ENCODE data around the gene SBF1.

DNA sequence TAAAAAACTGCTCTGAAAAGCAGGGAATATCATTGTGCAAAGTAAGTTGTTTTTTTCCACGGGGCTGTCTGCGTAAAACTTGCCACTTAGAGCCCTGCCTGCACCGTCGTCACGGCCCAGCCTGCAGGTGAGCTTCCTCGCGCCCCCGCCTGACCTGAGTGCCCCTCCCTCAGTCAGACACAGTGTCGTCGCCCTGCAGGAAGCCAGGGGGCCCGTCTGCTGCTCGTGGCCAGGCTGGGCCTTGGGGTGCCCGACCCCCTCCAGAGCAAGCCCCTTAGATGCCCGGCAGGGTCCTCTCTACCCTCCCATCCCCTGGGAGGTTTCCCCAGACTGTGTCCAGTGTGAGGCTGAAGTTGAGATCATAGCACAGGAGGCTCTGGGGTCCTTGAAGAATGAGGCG, 31.6 kb downstream of the SBF1 start:
- TF ChIP-seq, protein P1, sequence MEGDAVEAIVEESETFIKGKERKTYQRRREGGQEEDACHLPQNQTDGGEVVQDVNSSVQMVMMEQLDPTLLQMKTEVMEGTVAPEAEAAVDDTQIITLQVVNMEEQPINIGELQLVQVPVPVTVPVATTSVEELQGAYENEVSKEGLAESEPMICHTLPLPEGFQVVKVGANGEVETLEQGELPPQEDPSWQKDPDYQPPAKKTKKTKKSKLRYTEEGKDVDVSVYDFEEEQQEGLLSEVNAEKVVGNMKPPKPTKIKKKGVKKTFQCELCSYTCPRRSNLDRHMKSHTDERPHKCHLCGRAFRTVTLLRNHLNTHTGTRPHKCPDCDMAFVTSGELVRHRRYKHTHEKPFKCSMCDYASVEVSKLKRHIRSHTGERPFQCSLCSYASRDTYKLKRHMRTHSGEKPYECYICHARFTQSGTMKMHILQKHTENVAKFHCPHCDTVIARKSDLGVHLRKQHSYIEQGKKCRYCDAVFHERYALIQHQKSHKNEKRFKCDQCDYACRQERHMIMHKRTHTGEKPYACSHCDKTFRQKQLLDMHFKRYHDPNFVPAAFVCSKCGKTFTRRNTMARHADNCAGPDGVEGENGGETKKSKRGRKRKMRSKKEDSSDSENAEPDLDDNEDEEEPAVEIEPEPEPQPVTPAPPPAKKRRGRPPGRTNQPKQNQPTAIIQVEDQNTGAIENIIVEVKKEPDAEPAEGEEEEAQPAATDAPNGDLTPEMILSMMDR (IDR thresholded peaks at IDR 0.05), result no peak
- TF ChIP-seq POLR2A (IDR thresholded peaks at IDR 0.05), result no peak

Data from gastroesophageal sphincter (tissue), 3 donors.